ENCODE measurements around the gene MINDY1. TPM values are rescaled to one million over a fixed set of nuclear protein-coding genes. Genes with fewer than 3 reads are reported as not detected.

The MINDY1 gene
- total and polyA plus RNA-seq, 2 donors (not counting 3 experiments of a cell fraction or from before 2014, with no cell fraction given) = 12.0 to 15.4 TPM

GRCh38 chr1:151009674-151010345, 3.1 kb upstream of the MINDY1 start:
- no TSS peak for BruUV-seq (replicated peaks)
- no peaks in the 10 kb centered on the region for H3K9me3 ChIP-seq (replicated peaks; ENCODE audit: control insufficient read depth, insufficient read depth, low read length)
- DNase-seq (ENCODE audit: low read depth, low spot score) (no peak), FAIRE-seq (no peak)
- no peaks in the 10 kb centered on the region for H3K36me3 ChIP-seq (ENCODE audit: control insufficient read depth in 2 of 2, extremely low read depth in 1 of 2, insufficient read depth in 2 of 2, low read length in 2 of 2)
- H3K4me1 ChIP-seq (ENCODE audit: control insufficient read depth, extremely low read depth, insufficient read depth, low read length) = peaks cover 28% of the 10 kb centered on the region
- H3K9me1 ChIP-seq (replicated peaks; ENCODE audit: control insufficient read depth, extremely low read depth, insufficient read depth, low read length) = no peaks in the 10 kb centered on the region
- H3K4me3 ChIP-seq (replicated peaks in 1 of 3; ENCODE audit: insufficient read depth in 1 of 3, low read depth in 1 of 3, low read length in 3 of 3) = no peak overlapping the region
- no peaks in the 10 kb centered on the region for H3K79me2 ChIP-seq (ENCODE audit: control insufficient read depth, insufficient read depth, low read length)
- dilution Hi-C loops (cut with MboI; ENCODE audit: extremely low pct_ligation_motif_present, low sequenced_read_pairs) (no loop called here), intact Hi-C loops (cut with micrococcal nuclease) (loop anchor here (2.0 kb wide), 1 partner anchor 49 kb away; the partner anchor contains the start of gene CDC42SE1)
- TF ChIP-seq MYC (IDR thresholded peaks at IDR 0.05; ENCODE audit: low read depth, low read length) (no peak), CTCF (IDR thresholded peaks at IDR 0.05; ENCODE audit: extremely low read depth in 1 of 2, insufficient read depth in 1 of 2, low read depth in 1 of 2, low read length in 2 of 2) (no peak)
- H3K9ac ChIP-seq (replicated peaks; ENCODE audit: extremely low read depth, insufficient read depth, low read length) = no peak overlapping the region
- no peaks in the 10 kb centered on the region for H3K27me3 ChIP-seq (ENCODE audit: control insufficient read depth in 2 of 2, insufficient read depth in 2 of 2, low read length in 2 of 2)
- H3K4me2 ChIP-seq (ENCODE audit: insufficient read depth, low read length) = peak overlapping the region; percentile 28
- ChIA-PET POLR2A (no interaction called here), CTCF (interaction anchor here (0.7 to 1.1 kb wide), 2 partner anchors 15 to 90 kb away, joined by 3 read pairs; no protein-coding TSS in a partner anchor)
- no peaks in the 10 kb centered on the region for H4K20me1 ChIP-seq (replicated peaks; ENCODE audit: control insufficient read depth, extremely low read depth, insufficient read depth, low read length)
- no peak overlapping the region for H3K27ac ChIP-seq (ENCODE audit: insufficient read depth, low read depth, low read length)
- no peak overlapping the region for H2AFZ ChIP-seq (ENCODE audit: low read depth, low read length)

- Histone ChIP-seq H3K4me2 (ENCODE audit: insufficient read depth, low read length) (peak overlapping the region; percentile 28), H3K36me3 (ENCODE audit: control insufficient read depth in 2 of 2, extremely low read depth in 1 of 2, insufficient read depth in 2 of 2, low read length in 2 of 2) (no peaks in the 10 kb centered on the region), H3K4me1 (ENCODE audit: control insufficient read depth, extremely low read depth, insufficient read depth, low read length) (peaks cover 28% of the 10 kb centered on the region), H3K4me3 (replicated peaks in 1 of 3; ENCODE audit: insufficient read depth in 1 of 3, low read depth in 1 of 3, low read length in 3 of 3) (peak overlapping the region; percentile 7 to 82 (median 52)), H3K27ac (ENCODE audit: insufficient read depth, low read depth, low read length) (no peak overlapping the region), H3K9ac (replicated peaks; ENCODE audit: extremely low read depth, insufficient read depth, low read length) (peak overlapping the region; percentile 55), H2AFZ (ENCODE audit: low read depth, low read length) (peak overlapping the region; percentile 68), H3K9me3 (replicated peaks; ENCODE audit: control insufficient read depth, insufficient read depth, low read length) (no peaks in the 10 kb centered on the region), H3K79me2 (ENCODE audit: control insufficient read depth, insufficient read depth, low read length) (no peaks in the 10 kb centered on the region), H3K27me3 (ENCODE audit: control insufficient read depth in 2 of 2, insufficient read depth in 2 of 2, low read length in 2 of 2) (no peaks in the 10 kb centered on the region), H3K9me1 (replicated peaks; ENCODE audit: control insufficient read depth, extremely low read depth, insufficient read depth, low read length) (no peaks in the 10 kb centered on the region), H4K20me1 (replicated peaks; ENCODE audit: control insufficient read depth, extremely low read depth, insufficient read depth, low read length) (no peaks in the 10 kb centered on the region)
- POLR2A ChIA-PET = no interaction called here
- DNase-seq (ENCODE audit: low read depth, low spot score) = no peak
- no peak for FAIRE-seq
- CTCF ChIA-PET = interaction anchor here (0.7 to 1.5 kb wide), 3 partner anchors 13 to 91 kb away, joined by 3 to 4 read pairs (median 3); no protein-coding TSS in a partner anchor
- dilution Hi-C loops (cut with MboI; ENCODE audit: extremely low pct_ligation_motif_present, low sequenced_read_pairs) (no loop called here), intact Hi-C loops (cut with micrococcal nuclease) (loop anchor here (2.0 kb wide), 1 partner anchor 50 kb away; the partner anchor contains the start of gene CDC42SE1)
- no TSS peak for BruUV-seq (replicated peaks)
- no peak for TF ChIP-seq MYC (IDR thresholded peaks at IDR 0.05; ENCODE audit: low read depth, low read length)
- no peak for TF ChIP-seq EZH2 (IDR thresholded peaks at IDR 0.05; ENCODE audit: borderline replicate concordance, low read depth, low read length, severe bottlenecking)
- no peak for TF ChIP-seq JUN (IDR thresholded peaks at IDR 0.05; ENCODE audit: borderline replicate concordance, insufficient read depth, insufficient read length, low read depth)
- no peak for TF ChIP-seq MAX (IDR thresholded peaks at IDR 0.05; ENCODE audit: insufficient read depth, insufficient read length)
- TF ChIP-seq FOS (IDR thresholded peaks at IDR 0.05; ENCODE audit: borderline replicate concordance, insufficient read depth, low read length) = no peak
- TF ChIP-seq POLR2AphosphoS5 (IDR thresholded peaks at IDR 0.05; ENCODE audit: insufficient read depth, low read depth, low read length) = no peak
- TF ChIP-seq POLR2A (IDR thresholded peaks at IDR 0.05; ENCODE audit: low read depth, low read length) = no peak
- no peak for TF ChIP-seq CTCF (IDR thresholded peaks at IDR 0.05; ENCODE audit: extremely low read depth in 1 of 2, insufficient read depth in 1 of 2, low read depth in 1 of 2, low read length in 2 of 2)
Measured at GRCh38 chr1:151009206-151009587, 2.5 kb upstream of the MINDY1 start.

All from endothelial cell of umbilical vein (primary cell).